ENCODE measurements around the gene TTC13. TPM values are rescaled to one million over a fixed set of nuclear protein-coding genes. Genes with fewer than 3 reads are reported as not detected.
A peak's percentile ranks its signal among the peaks of the same experiment; 100 is the strongest.

TTC13 gene
- total and polyA plus RNA-seq, 7 donors = 3.0 to 19.7 (median 13.6) TPM

- H3K27ac ChIP-seq = peak overlapping the region in 1 of 4 donors; percentile 10
- H3K4me1 ChIP-seq = peaks cover 0 to 4% (median 0%) of the 10 kb centered on the region in 4 donors
- no peaks in the 10 kb centered on the region for H3K9me3 ChIP-seq
- no peak overlapping the region for H3K4me3 ChIP-seq
- no peaks in the 10 kb centered on the region for H3K27me3 ChIP-seq
- WGBS, 2 donors = 76 to 85% methylated on average over 14 of the region's 14 CpGs
- TF ChIP-seq, protein P1, sequence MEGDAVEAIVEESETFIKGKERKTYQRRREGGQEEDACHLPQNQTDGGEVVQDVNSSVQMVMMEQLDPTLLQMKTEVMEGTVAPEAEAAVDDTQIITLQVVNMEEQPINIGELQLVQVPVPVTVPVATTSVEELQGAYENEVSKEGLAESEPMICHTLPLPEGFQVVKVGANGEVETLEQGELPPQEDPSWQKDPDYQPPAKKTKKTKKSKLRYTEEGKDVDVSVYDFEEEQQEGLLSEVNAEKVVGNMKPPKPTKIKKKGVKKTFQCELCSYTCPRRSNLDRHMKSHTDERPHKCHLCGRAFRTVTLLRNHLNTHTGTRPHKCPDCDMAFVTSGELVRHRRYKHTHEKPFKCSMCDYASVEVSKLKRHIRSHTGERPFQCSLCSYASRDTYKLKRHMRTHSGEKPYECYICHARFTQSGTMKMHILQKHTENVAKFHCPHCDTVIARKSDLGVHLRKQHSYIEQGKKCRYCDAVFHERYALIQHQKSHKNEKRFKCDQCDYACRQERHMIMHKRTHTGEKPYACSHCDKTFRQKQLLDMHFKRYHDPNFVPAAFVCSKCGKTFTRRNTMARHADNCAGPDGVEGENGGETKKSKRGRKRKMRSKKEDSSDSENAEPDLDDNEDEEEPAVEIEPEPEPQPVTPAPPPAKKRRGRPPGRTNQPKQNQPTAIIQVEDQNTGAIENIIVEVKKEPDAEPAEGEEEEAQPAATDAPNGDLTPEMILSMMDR (IDR thresholded peaks at IDR 0.05) = no peak
- TF ChIP-seq POLR2AphosphoS5 (IDR thresholded peaks at IDR 0.05) = no peak
- TF ChIP-seq EP300 (IDR thresholded peaks at IDR 0.05) = no peak
- no peak for TF ChIP-seq POLR2A (IDR thresholded peaks at IDR 0.05)
- no peaks in the 10 kb centered on the region for H3K36me3 ChIP-seq
- DNase-seq = no peak
- intact Hi-C loops (cut with DNase I) = no loop called here
These were observed 41.5 kb upstream of the TTC13 start for GRCh38 chr1:231020139-231020601.

GRCh38 chr1:231019711-231020110 lies 41.0 kb upstream of the TTC13 start:
- Histone ChIP-seq H3K27ac (no peak overlapping the region), H3K9me3 (no peaks in the 10 kb centered on the region), H3K4me3 (no peak overlapping the region), H3K27me3 (no peaks in the 10 kb centered on the region), H3K4me1 (peaks cover 0 to 4% (median 0%) of the 10 kb centered on the region in 4 donors), H3K36me3 (no peaks in the 10 kb centered on the region)
- TF ChIP-seq POLR2AphosphoS5 (IDR thresholded peaks at IDR 0.05) (no peak), POLR2A (IDR thresholded peaks at IDR 0.05) (no peak), EP300 (IDR thresholded peaks at IDR 0.05) (no peak)
- TF ChIP-seq, protein P1 (IDR thresholded peaks at IDR 0.05) = no peak
- DNase-seq = no peak
- intact Hi-C loops (cut with DNase I) = no loop called here
- WGBS, 2 donors = 93 to 94% methylated on average over 14 of the region's 14 CpGs

GRCh38 chr1:231016966-231017365 lies 38.3 kb upstream of the TTC13 start:
- intact Hi-C loops (cut with DNase I) = no loop called here
- DNase-seq = no peak
- Histone ChIP-seq H3K4me3 (no peak overlapping the region), H3K27ac (no peak overlapping the region), H3K27me3 (no peaks in the 10 kb centered on the region), H3K4me1 (peaks cover 0 to 4% (median 0%) of the 10 kb centered on the region in 4 donors), H3K36me3 (no peaks in the 10 kb centered on the region), H3K9me3 (no peaks in the 10 kb centered on the region)
- TF ChIP-seq EP300 (IDR thresholded peaks at IDR 0.05) (no peak), POLR2A (IDR thresholded peaks at IDR 0.05) (no peak), POLR2AphosphoS5 (IDR thresholded peaks at IDR 0.05) (no peak)
- TF ChIP-seq, protein P1 (IDR thresholded peaks at IDR 0.05) = no peak
- 64 to 76% methylated on average over 5 of the region's 5 CpGs for WGBS, 2 donors

GRCh38 chr1:231016234-231016633 lies 37.6 kb upstream of the TTC13 start:
- no peaks in the 10 kb centered on the region for H3K36me3 ChIP-seq
- H3K27me3 ChIP-seq = no peaks in the 10 kb centered on the region
- H3K9me3 ChIP-seq = no peaks in the 10 kb centered on the region
- peaks cover 0 to 4% (median 0%) of the 10 kb centered on the region in 4 donors for H3K4me1 ChIP-seq
- H3K27ac ChIP-seq = no peak overlapping the region
- H3K4me3 ChIP-seq = no peak overlapping the region
- DNase-seq = no peak
- WGBS, 2 donors = 22 to 75% methylated on average over 6 of the region's 6 CpGs
- TF ChIP-seq EP300 (IDR thresholded peaks at IDR 0.05) = no peak
- TF ChIP-seq, protein P1 (IDR thresholded peaks at IDR 0.05) = no peak
- intact Hi-C loops (cut with DNase I) = no loop called here

DNA sequence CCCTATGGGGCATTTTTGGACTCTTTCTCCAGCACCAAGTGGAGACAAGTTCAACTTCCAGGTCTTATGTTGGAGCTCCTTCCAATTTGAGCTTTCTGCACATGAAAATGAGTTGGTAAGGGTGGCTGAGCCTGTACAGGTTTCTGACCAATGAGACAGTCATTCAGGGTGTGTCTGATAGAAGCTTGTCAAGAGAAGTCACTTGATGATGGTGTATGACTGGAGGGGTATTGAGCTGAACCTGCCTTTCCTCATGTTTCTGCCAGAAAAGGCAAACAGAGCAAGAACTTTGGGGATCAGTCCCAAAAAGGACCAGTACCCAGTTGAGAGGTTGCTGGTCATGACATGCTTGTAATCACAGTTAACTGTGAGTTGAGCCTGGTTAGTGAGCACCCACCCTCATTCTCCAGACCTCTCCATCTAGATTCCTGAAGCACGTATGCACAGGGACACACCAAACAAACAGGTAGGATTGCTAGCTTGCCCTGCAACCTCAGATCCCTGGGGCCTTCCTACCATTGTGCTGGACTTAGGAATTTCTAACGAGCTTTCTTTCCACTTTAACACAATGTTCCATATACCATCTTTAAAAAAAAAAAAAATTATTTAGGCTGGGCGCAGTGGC lies 34.8 kb upstream of the TTC13 start:
- 81 to 87% methylated on average over 3 of the region's 3 CpGs for WGBS, 2 donors
- TF ChIP-seq POLR2A (IDR thresholded peaks at IDR 0.05) (no peak), EP300 (IDR thresholded peaks at IDR 0.05) (no peak), POLR2AphosphoS5 (IDR thresholded peaks at IDR 0.05) (no peak)
- TF ChIP-seq, protein P1 (IDR thresholded peaks at IDR 0.05) = no peak

More for the DNA sequence above, 34.8 kb upstream of the TTC13 start:
- H3K4me1 ChIP-seq = no peaks in the 10 kb centered on the region
- H3K9me3 ChIP-seq = no peaks in the 10 kb centered on the region
- DNase-seq = no peak
- H3K27me3 ChIP-seq = no peaks in the 10 kb centered on the region
- H3K27ac ChIP-seq = no peak overlapping the region
- no peak overlapping the region for H3K4me3 ChIP-seq
- no peaks in the 10 kb centered on the region for H3K36me3 ChIP-seq
- intact Hi-C loops (cut with DNase I) = no loop called here

Data from sigmoid colon (tissue), 7 donors.